Measurements from ENCODE around the gene AP3B2. TPM values are rescaled to one million over a fixed set of nuclear protein-coding genes. Genes with fewer than 3 reads are reported as not detected.
A peak's percentile ranks its signal among the peaks of the same experiment; 100 is the strongest.

AP3B2 gene
- total and polyA plus RNA-seq, 4 donors = 0.10 to 0.33 TPM; not detected in 2

DNA sequence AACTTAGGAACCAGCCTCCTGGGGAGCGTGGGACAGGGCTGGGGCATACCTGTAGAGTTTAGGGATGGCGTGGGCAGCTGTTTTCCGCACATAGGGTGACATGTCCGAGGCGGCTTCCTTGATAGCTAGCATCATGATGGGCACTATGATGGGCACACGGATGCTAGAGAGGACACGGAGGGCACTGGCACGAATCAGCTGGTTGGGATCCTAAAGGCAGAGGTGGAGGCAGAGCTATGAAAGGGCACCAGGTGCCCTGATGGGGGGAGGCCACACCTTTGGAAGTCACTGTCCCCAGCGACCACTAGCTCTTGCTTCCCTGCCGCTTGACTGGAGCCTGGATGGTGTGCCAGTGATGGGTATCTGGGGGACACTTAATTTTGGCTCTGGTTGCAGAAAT is 28.3 kb downstream of the AP3B2 start:
- no peak for TF ChIP-seq FOXA2 (IDR thresholded peaks at IDR 0.05)
- TF ChIP-seq, protein P1, sequence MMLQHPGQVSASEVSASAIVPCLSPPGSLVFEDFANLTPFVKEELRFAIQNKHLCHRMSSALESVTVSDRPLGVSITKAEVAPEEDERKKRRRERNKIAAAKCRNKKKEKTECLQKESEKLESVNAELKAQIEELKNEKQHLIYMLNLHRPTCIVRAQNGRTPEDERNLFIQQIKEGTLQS (IDR thresholded peaks at IDR 0.05) = no peak
- TF ChIP-seq HNF4G (IDR thresholded peaks at IDR 0.05) = no peak
- TF ChIP-seq, protein P2, sequence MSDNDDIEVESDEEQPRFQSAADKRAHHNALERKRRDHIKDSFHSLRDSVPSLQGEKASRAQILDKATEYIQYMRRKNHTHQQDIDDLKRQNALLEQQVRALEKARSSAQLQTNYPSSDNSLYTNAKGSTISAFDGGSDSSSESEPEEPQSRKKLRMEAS (IDR thresholded peaks at IDR 0.05) = no peak
- TF ChIP-seq RAD21 (IDR thresholded peaks at IDR 0.05) = no peak
- no peak for TF ChIP-seq HNF4A (conservative IDR thresholded peaks at IDR 0.05)
- TF ChIP-seq SP1 (IDR thresholded peaks at IDR 0.05) = no peak
- no peak for TF ChIP-seq EGR1 (IDR thresholded peaks at IDR 0.05; ENCODE audit: low read depth in 2 of 2)
- no peak for TF ChIP-seq TAF1 (conservative IDR thresholded peaks at IDR 0.05)
- TF ChIP-seq, protein P3, sequence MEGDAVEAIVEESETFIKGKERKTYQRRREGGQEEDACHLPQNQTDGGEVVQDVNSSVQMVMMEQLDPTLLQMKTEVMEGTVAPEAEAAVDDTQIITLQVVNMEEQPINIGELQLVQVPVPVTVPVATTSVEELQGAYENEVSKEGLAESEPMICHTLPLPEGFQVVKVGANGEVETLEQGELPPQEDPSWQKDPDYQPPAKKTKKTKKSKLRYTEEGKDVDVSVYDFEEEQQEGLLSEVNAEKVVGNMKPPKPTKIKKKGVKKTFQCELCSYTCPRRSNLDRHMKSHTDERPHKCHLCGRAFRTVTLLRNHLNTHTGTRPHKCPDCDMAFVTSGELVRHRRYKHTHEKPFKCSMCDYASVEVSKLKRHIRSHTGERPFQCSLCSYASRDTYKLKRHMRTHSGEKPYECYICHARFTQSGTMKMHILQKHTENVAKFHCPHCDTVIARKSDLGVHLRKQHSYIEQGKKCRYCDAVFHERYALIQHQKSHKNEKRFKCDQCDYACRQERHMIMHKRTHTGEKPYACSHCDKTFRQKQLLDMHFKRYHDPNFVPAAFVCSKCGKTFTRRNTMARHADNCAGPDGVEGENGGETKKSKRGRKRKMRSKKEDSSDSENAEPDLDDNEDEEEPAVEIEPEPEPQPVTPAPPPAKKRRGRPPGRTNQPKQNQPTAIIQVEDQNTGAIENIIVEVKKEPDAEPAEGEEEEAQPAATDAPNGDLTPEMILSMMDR (IDR thresholded peaks at IDR 0.05; ENCODE audit: low read depth, low read length, missing input control) = no peak
- TF ChIP-seq GABPA (IDR thresholded peaks at IDR 0.05 in 1 of 2, conservative IDR thresholded peaks at IDR 0.05 in 1 of 2) = no peak
- TF ChIP-seq JUND (IDR thresholded peaks at IDR 0.05) = no peak
- TF ChIP-seq, protein P4, sequence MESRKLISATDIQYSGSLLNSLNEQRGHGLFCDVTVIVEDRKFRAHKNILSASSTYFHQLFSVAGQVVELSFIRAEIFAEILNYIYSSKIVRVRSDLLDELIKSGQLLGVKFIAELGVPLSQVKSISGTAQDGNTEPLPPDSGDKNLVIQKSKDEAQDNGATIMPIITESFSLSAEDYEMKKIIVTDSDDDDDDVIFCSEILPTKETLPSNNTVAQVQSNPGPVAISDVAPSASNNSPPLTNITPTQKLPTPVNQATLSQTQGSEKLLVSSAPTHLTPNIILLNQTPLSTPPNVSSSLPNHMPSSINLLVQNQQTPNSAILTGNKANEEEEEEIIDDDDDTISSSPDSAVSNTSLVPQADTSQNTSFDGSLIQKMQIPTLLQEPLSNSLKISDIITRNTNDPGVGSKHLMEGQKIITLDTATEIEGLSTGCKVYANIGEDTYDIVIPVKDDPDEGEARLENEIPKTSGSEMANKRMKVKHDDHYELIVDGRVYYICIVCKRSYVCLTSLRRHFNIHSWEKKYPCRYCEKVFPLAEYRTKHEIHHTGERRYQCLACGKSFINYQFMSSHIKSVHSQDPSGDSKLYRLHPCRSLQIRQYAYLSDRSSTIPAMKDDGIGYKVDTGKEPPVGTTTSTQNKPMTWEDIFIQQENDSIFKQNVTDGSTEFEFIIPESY (IDR thresholded peaks at IDR 0.05) = no peak
- TF ChIP-seq NR2F2 (IDR thresholded peaks at IDR 0.05) = no peak
- no peak for TF ChIP-seq FOXA1 (IDR thresholded peaks at IDR 0.05)
- no peak for DNase-seq (ENCODE audit: low spot score)
- H3K4me1 ChIP-seq (ENCODE audit: control insufficient read depth in 4 of 4, insufficient read depth in 4 of 4, low read length in 3 of 4) = peaks cover 0 to 2% (median 0%) of the 10 kb centered on the region in 4 donors
- H3K4me3 ChIP-seq (ENCODE audit: low read depth in 1 of 3, low read length in 3 of 3) = no peak overlapping the region
- H3K9ac ChIP-seq (ENCODE audit: low read depth in 1 of 2, low read length in 2 of 2) = no peak overlapping the region
- peaks cover 0 to 8% (median 0%) of the 10 kb centered on the region in 4 donors for H3K27me3 ChIP-seq (ENCODE audit: control insufficient read depth in 4 of 4, insufficient read depth in 4 of 4, low read length in 3 of 4)
- H3K36me3 ChIP-seq (ENCODE audit: control insufficient read depth in 4 of 4, insufficient read depth in 3 of 4, low read depth in 1 of 4, low read length in 3 of 4) = no peaks in the 10 kb centered on the region
- 77% methylated on average over 10 of the region's 10 CpGs for WGBS
- no peak overlapping the region for H3K27ac ChIP-seq (ENCODE audit: low read depth in 1 of 2, low read length in 2 of 2)
- H3K9me3 ChIP-seq (ENCODE audit: control insufficient read depth in 4 of 4, low read length in 3 of 4) = no peaks in the 10 kb centered on the region

DNA sequence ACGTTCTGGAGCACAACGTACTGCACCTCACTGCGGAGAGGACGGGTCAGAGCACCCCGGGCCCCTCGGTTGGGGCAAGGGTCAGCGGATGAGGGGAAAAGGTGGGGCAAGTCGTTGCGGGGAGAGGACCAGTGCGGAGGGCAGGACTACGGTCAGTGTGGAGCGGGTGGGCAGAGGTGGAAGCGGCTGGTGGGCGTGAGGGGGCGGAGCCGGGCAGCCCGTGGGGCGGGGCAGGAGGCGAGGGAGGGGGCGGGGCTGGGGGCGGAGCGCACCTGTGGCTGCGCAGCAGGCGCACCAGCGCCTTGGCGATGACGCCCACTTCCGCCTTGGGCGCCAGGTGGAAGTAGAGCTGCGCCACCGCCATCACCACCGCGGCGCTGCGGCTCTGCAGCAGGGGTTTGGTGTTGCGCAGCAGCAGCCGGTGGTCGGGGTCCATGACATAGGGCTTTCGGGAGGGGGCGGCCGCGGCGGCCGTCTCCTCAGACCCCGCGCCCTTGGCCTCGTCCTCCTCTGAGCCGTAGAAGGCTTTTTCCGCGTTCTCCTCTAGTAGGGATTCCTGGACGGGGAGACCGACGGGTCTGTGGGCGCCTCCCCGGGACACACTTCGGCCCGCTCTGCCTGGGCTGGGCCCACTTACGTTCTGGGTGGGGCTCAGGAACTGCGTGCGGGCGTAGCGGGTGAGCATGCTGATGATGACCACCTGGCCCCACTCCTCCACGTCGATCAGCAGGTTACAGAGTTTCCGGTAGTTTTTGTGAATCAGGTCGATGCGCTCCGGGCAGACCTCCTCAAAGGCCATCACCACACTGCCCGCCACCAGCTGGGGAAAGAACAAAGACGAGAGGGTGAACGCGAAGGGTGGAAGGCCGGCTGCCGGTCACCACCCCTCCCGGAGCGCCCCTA is 29.2 kb downstream of the AP3B2 start:
- Histone ChIP-seq H3K4me3 (ENCODE audit: low read depth in 1 of 3, low read length in 3 of 3) (peak overlapping the region in 1 of 3 donors; percentile 31), H3K9me3 (ENCODE audit: control insufficient read depth in 4 of 4, low read length in 3 of 4) (no peaks in the 10 kb centered on the region), H3K9ac (ENCODE audit: low read depth in 1 of 2, low read length in 2 of 2) (no peak overlapping the region), H3K36me3 (ENCODE audit: control insufficient read depth in 4 of 4, insufficient read depth in 3 of 4, low read depth in 1 of 4, low read length in 3 of 4) (no peaks in the 10 kb centered on the region), H3K27me3 (ENCODE audit: control insufficient read depth in 4 of 4, insufficient read depth in 4 of 4, low read length in 3 of 4) (peaks cover 0 to 8% (median 0%) of the 10 kb centered on the region in 4 donors), H3K4me1 (ENCODE audit: control insufficient read depth in 4 of 4, insufficient read depth in 4 of 4, low read length in 3 of 4) (peaks cover 0 to 2% (median 0%) of the 10 kb centered on the region in 4 donors), H3K27ac (ENCODE audit: low read depth in 1 of 2, low read length in 2 of 2) (no peak overlapping the region)
- DNase-seq (ENCODE audit: low spot score) = no peak
- WGBS = 4% methylated on average over 76 of the region's 76 CpGs
- TF ChIP-seq EGR1 (IDR thresholded peaks at IDR 0.05; ENCODE audit: low read depth in 2 of 2) (no peak), RXRA (IDR thresholded peaks at IDR 0.05) (no peak), RAD21 (IDR thresholded peaks at IDR 0.05) (no peak), TAF1 (conservative IDR thresholded peaks at IDR 0.05) (no peak), FOXA2 (IDR thresholded peaks at IDR 0.05) (no peak), NR2F2 (IDR thresholded peaks at IDR 0.05) (no peak), JUND (IDR thresholded peaks at IDR 0.05) (no peak), FOXA1 (IDR thresholded peaks at IDR 0.05) (no peak), SP1 (IDR thresholded peaks at IDR 0.05) (no peak), GABPA (IDR thresholded peaks at IDR 0.05 in 1 of 2, conservative IDR thresholded peaks at IDR 0.05 in 1 of 2) (no peak), YY1 (IDR thresholded peaks at IDR 0.05) (no peak)
- TF ChIP-seq, protein P3 (IDR thresholded peaks at IDR 0.05; ENCODE audit: low read depth, low read length, missing input control) = no peak
- TF ChIP-seq, protein P1 (IDR thresholded peaks at IDR 0.05) = no peak

Data from liver (tissue), 9 donors.